Fibroblast of peridontal ligament (primary cell): ENCODE data around the gene ARRB1.

Source experiments
- DNase-seq: peaks from one replicate; pipeline ENCODE4 v3.0.0-alpha.2; 2010; ENCODE audit errors: extremely low read depth

ARRB1 gene

GRCh38 chr11:75233754-75234172 lies 117.7 kb downstream of the ARRB1 start:
- peak; percentile 58 for DNase-seq

DNA sequence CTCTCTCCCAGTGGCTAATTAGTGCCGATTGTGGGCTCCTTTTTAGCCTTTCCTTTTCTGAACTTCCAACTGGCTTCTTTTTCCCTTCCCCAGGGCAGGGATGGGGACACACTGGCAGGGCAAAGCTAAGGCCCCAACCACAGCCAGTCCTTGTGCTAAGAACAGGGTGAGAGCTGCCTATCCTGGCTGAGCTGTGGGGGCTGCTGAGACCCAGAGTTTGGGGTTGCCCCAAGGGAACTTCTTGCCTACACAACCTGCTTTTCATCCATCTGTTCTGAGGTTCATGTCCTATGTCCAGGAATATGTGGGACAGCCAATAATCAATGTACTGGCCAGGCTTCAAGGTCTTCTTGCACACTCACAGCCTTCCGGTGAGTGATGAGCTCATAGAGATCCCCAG lies 120.8 kb downstream of the ARRB1 start:
- DNase-seq: no peak

DNA sequence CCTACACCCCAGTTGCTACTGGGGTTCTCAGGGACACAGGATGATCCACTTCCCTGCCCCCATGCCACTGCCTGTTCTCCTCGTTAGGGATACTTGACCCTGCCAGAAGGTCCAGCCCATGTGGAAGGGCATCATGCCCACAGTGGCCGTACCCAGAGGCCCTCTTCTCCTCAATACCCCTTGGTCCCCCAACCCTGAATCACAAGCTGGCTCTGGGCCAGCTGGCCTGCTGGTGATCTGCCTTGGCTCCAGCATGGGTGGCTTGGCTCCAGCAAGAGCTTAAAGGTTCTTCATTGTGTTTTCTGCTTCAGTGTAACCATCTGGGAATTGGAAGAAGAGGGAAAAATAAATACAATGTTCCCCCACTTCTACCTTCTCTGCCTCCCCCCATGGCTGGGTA lies 122.0 kb downstream of the ARRB1 start:
- no peak for DNase-seq

DNA sequence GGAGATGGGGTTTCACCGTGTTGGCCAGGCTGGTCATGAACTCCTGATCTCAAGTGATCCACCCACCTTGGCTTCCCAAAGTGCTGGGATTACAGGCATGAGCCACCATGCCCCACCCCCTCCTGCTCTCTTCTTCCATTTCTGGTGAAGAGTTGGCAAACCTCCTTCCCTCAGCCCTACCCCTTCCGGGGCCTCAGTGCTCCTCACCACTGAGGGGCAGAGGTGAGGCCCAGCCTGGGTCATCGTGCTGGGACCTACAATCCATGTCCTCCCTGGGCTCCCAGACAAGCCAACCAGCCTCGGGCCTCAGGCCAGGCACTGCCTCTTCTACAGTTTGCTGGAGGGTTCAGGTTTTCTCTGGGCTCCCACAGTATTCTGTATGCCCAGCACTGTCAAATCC lies 125.7 kb downstream of the ARRB1 start:
- no peak for DNase-seq

GRCh38 chr11:75223954-75224643 lies 127.4 kb downstream of the ARRB1 start:
- no peak for DNase-seq

DNA sequence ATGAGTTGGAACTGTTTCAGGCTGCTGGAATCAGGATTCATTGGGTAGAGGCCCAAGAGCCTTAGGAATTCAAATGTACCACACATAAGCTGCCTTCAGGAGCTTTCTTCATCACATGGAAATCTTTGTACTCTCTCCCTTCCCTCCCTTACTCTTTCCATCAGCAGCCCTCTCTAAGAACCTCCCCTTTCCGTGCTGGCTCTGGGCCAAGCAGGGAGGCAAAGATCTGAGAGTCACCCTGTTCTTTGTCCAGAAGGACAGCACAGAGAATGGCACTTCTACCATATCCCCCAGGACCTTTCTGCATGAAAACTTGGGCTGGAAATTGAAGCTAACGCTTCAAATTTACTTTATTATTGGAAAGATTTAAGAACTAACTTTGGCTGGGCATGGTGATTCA lies 131.6 kb downstream of the ARRB1 start:
- no peak for DNase-seq

DNA sequence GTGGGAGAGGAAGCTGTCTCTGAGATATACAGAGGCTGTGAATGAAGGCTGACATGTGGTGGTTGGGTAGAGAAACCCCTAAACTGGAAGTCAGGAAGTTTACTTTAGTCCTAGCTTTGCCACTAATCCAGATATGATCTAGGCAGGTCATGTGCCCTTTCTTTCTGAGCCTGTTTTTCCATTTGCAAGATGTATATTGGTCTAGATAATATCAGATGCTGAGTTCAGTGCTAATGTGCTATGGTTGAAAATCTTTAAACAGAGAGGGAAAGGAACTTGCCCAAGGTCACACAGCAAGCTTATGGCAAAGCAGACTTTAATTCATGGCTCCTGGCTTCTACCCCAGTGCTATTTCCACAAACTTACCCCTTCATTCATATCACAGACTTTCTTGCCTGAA lies 136.6 kb downstream of the ARRB1 start:
- no peak for DNase-seq

DNA sequence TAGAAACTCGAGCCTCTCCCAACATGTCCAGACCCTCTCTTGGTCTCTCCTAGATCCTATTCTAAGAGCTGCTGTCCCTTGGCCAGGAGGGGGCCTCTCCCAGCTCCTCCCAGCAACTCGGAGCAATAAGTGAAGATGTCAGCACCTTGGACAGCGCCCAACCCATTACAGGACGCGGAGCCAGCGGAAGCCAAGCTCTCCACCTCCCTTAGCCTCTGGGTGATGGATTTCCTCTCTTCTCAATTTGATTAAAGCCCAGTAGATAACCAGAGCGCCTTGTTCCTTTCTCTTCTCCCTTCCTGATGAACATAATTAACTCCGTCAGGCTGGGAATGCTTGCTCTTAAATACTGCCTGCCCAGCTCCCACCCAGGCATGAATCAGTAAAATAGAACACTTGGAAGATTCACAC lies 137.0 kb downstream of the ARRB1 start:
- DNase-seq: peak; percentile 67
